Uterus (tissue), 4 donors: ENCODE results near the gene MAMDC4. TPM values are rescaled to one million over a fixed set of nuclear protein-coding genes. Genes with fewer than 3 reads are reported as not detected.

Experiments used
- DNase-seq, 2 donors: peaks; one replicate each; pipeline ENCODE4 v3.0.0-alpha.2; 2019 to 2020
- H3K27ac ChIP-seq, 2 donors: fragments of 200-600 bp; sonication (generic); 1 replicate in 1 of 2; 2 replicates in 1 of 2; pipeline ENCODE4 v1.5.1; 2016 to 2018
- H3K27me3 ChIP-seq, 2 donors: fragments of 200-600 bp; sonication (generic); one replicate each; pipeline ENCODE4 v1.5.1; 2018 to 2019; ENCODE audit warnings: control low read depth in 1 of 2
- H3K36me3 ChIP-seq, 2 donors: fragments of 200-600 bp; sonication (generic); one replicate each; pipeline ENCODE4 v1.5.1; 2019; ENCODE audit warnings: control low read depth in 1 of 2
- H3K4me1 ChIP-seq, 2 donors: fragments of 200-600 bp; sonication (generic); one replicate each; pipeline ENCODE4 v1.5.1; 2018 to 2019; ENCODE audit warnings: control low read depth in 1 of 2
- H3K4me3 ChIP-seq, 2 donors: fragments of 200-600 bp; sonication (generic); 1 replicate in 1 of 2; 2 replicates in 1 of 2; pipeline ENCODE4 v1.5.1; 2018 to 2019; ENCODE audit warnings: mild to moderate bottlenecking in 1 of 2
- H3K9me3 ChIP-seq, 2 donors: fragments of 200-600 bp; sonication (generic); one replicate each; pipeline ENCODE4 v1.5.1; 2019; ENCODE audit warnings: control low read depth in 1 of 2
- POLR2A ChIP-seq, 2 donors: fragments of 450-650 bp; IDR thresholded peaks; one replicate each; pipeline ENCODE4 v1.6.1; 2016; ENCODE audit warnings: antibody characterized with exemption in 2 of 2, mild to moderate bottlenecking in 1 of 2, moderate library complexity in 1 of 2
- intact Hi-C: fragments of 100-400 bp; cut with DNase I; formaldehyde crosslinking; loops from one replicate; pipeline ENCODE4 v1.15.1; 2023; ENCODE audit warnings: low total_unique reads
- total RNA-seq, 4 donors: library from RNA; depleted of rRNA in 3 of 4; stranded (reverse); fragments of >200 nt in 3 of 4; gene quantifications; one replicate each; pipeline versions ENCODE4 v1.1.0 to v1.2.4, GENCODE V29; 2014 to 2023
- TF ChIP-seq, protein P1 (sequence below), 4 experiments: fragments of 200-600 bp in 2 of 4; fragments of 450-650 bp in 2 of 4; sonication (generic) in 2 of 4; IDR thresholded peaks; one replicate each; pipeline ENCODE4 v1.5.1; 2016 to 2019; ENCODE audit warnings: antibody characterized with exemption in 4 of 4, mild to moderate bottlenecking in 2 of 4, moderate library complexity in 1 of 4
- donor health status: DM: yes; HTN: yes; CAD: no.

Gene MAMDC4
- total RNA-seq, 4 donors from 2014 or later, result 0.26 to 4.3 (median 4.2) TPM; not detected in 1

DNA sequence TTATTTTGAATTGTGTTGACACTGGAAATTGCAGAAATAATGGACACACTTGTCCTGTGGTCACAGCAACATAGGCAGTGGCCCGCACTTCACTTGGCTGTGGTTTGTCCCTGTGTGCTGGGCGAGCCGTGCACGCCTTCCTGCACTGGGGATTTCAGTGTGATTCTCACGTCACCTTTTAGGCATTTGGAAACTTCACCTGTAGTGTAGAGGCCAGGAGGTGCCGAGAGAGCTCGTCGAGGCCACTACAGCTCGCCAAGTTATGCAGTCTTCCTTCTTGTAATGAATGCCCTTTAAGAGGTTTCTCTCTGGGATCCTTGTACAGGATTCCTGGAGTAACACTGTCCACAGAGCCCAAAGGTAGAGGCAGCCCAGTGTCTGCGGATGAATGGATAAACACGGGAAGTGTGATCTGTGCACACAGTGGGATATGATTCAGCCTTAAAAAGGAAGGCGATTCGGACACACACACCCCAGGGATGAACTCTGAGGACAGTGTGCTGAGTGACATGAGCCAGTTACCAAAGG, 48.9 kb downstream of the MAMDC4 start:
- no peaks in the 10 kb centered on the region for H3K4me1 ChIP-seq
- no peaks in the 10 kb centered on the region for H3K9me3 ChIP-seq
- intact Hi-C loops, result no loop called here
- no peak overlapping the region for H3K4me3 ChIP-seq
- H3K36me3 ChIP-seq, result no peaks in the 10 kb centered on the region
- no peak for TF ChIP-seq POLR2A (IDR thresholded peaks at IDR 0.05)
- TF ChIP-seq, protein P1, sequence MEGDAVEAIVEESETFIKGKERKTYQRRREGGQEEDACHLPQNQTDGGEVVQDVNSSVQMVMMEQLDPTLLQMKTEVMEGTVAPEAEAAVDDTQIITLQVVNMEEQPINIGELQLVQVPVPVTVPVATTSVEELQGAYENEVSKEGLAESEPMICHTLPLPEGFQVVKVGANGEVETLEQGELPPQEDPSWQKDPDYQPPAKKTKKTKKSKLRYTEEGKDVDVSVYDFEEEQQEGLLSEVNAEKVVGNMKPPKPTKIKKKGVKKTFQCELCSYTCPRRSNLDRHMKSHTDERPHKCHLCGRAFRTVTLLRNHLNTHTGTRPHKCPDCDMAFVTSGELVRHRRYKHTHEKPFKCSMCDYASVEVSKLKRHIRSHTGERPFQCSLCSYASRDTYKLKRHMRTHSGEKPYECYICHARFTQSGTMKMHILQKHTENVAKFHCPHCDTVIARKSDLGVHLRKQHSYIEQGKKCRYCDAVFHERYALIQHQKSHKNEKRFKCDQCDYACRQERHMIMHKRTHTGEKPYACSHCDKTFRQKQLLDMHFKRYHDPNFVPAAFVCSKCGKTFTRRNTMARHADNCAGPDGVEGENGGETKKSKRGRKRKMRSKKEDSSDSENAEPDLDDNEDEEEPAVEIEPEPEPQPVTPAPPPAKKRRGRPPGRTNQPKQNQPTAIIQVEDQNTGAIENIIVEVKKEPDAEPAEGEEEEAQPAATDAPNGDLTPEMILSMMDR (IDR thresholded peaks at IDR 0.05), result no peak
- H3K27ac ChIP-seq, result peak overlapping the region; percentile 50 to 67
- no peaks in the 10 kb centered on the region for H3K27me3 ChIP-seq
- DNase-seq, result no peak

DNA sequence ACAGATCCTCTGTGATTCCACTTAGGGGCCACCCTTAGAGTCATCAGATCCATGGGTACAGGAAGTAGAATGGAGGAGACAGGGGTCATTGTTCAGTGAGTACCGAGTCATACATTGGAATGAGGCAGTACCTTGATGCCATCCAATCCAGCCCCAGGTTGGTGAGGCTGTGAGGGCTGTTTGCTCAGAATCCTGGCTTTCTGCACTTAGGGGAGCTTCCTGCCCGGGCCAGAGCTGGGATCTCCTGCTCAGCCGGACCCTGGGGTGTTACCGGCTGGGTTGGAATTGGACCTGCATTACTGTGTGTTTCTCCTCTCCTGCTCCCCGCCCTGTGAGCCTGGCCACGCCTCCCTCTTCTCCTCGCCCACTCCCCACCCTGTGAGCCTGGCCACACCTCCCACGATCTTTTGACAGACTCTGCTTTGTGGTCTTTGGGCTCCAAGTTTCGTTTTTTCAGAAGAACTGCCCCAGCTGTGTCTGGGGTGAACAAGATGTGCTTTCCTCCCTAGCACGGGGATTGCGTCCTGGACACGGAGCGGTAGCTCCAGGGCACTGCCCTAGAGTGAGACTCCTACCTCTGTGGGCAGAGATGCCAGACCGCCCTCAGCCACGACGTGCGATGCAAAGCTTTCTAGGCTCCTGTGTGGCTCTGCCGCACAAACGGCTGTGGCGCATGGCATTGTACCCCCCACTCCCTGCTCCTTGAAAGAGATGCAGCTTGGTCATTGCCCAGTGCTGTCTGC, 49.5 kb downstream of the MAMDC4 start:
- no peaks in the 10 kb centered on the region for H3K4me1 ChIP-seq
- no peak overlapping the region for H3K4me3 ChIP-seq
- intact Hi-C loops, result no loop called here
- no peak for TF ChIP-seq POLR2A (IDR thresholded peaks at IDR 0.05)
- TF ChIP-seq, protein P1 (IDR thresholded peaks at IDR 0.05), result no peak
- peak overlapping the region; percentile 50 to 67 for H3K27ac ChIP-seq
- DNase-seq, result peak in 1 of 2 donors; percentile 48
- H3K36me3 ChIP-seq, result no peaks in the 10 kb centered on the region
- H3K27me3 ChIP-seq, result no peaks in the 10 kb centered on the region
- H3K9me3 ChIP-seq, result no peaks in the 10 kb centered on the region

DNA sequence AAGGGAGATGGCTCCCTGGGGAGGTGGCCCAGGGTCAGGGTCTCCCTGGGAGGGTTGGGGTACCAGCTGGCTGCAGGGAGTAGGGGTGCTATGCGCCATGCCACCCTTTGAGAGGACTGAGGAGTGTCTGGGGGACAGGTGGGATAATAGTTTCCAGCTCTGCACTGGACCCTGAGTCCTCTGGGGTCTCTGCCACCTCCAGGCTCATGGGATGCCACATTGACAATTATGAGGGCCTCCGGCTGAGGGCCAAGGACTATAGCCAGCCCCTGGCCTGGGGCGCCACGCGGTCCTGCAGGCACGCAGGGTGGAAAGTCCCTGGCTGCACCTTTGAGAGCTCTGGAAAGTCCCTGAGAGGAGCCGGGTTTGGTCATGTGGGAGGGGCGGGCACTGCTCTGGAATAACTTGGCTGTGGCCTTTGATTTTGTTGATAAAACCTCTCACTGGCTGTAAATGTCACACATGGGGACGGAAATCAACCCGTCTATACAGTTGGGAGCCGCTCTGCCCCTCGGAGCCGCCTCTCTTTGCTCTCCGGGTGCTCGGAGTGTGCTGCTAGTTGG, 50.2 kb downstream of the MAMDC4 start:
- DNase-seq, result peak; percentile 47 to 52
- intact Hi-C loops, result no loop called here
- no peaks in the 10 kb centered on the region for H3K4me1 ChIP-seq
- H3K9me3 ChIP-seq, result no peaks in the 10 kb centered on the region
- TF ChIP-seq POLR2A (IDR thresholded peaks at IDR 0.05), result no peak
- TF ChIP-seq, protein P1 (IDR thresholded peaks at IDR 0.05), result no peak
- H3K36me3 ChIP-seq, result no peaks in the 10 kb centered on the region
- peak overlapping the region; percentile 50 to 67 for H3K27ac ChIP-seq
- no peaks in the 10 kb centered on the region for H3K27me3 ChIP-seq
- no peak overlapping the region for H3K4me3 ChIP-seq

DNA sequence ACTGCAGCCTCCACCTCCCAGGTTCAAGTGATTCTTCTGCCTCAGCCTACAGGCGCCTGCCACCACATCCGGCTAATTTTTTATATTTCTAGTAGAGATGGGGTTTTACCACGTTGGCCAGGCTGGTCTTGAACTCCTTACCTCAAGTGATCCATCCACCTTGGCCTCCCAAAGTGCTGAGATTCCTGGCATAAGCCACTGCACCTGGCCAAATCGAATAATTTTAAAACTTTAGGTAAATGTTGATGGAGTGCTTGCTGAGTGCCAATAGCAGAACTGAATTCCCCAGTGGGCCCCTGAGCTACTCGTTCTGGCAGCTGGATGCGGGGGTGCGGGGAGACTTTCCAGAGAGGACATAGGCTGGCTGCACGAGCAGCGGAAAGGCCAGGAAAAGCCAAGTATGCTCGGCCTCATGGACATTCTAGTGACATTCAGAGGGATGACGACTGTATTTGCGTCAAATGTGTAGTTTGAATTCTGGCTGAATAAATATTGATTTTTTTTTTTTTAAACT, 51.0 kb downstream of the MAMDC4 start:
- Histone ChIP-seq H3K36me3 (no peaks in the 10 kb centered on the region), H3K27ac (peak overlapping the region; percentile 50 to 67), H3K27me3 (no peaks in the 10 kb centered on the region), H3K4me3 (no peak overlapping the region), H3K9me3 (no peaks in the 10 kb centered on the region), H3K4me1 (no peaks in the 10 kb centered on the region)
- intact Hi-C loops, result no loop called here
- peak in 1 of 2 donors; percentile 39 for DNase-seq
- TF ChIP-seq POLR2A (IDR thresholded peaks at IDR 0.05), result no peak
- TF ChIP-seq, protein P1 (IDR thresholded peaks at IDR 0.05), result no peak

DNA sequence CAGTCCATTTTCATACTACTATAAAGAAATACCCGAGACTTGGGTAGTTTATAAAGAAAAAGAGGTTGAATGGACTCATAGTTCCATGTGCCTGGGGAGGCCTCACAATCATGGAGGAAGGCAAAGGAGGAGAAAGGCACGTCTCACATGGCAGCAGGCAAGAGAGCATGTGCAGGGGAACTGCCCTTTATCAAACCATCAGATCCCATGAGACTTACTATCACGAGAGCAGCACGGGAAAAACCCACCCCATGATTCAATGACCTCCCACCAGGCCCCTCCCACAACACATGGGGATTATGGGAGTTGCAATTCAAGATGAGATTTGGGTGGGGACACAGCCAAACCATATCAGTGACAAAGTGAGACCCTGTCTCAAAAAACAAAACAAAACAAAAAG, 54.1 kb downstream of the MAMDC4 start:
- TF ChIP-seq, protein P1 (IDR thresholded peaks at IDR 0.05), result no peak
- TF ChIP-seq POLR2A (IDR thresholded peaks at IDR 0.05), result no peak
- Histone ChIP-seq H3K9me3 (no peaks in the 10 kb centered on the region), H3K27me3 (no peaks in the 10 kb centered on the region), H3K4me3 (no peak overlapping the region), H3K27ac (no peak overlapping the region), H3K4me1 (no peaks in the 10 kb centered on the region), H3K36me3 (no peaks in the 10 kb centered on the region)
- intact Hi-C loops, result no loop called here
- DNase-seq, result no peak
